Measurements from ENCODE around the gene KLHL1. TPM values are rescaled to one million over a fixed set of nuclear protein-coding genes. Genes with fewer than 3 reads are reported as not detected.

Gene KLHL1
- polyA plus RNA-seq, 1 donor, result 0.57 TPM

DNA sequence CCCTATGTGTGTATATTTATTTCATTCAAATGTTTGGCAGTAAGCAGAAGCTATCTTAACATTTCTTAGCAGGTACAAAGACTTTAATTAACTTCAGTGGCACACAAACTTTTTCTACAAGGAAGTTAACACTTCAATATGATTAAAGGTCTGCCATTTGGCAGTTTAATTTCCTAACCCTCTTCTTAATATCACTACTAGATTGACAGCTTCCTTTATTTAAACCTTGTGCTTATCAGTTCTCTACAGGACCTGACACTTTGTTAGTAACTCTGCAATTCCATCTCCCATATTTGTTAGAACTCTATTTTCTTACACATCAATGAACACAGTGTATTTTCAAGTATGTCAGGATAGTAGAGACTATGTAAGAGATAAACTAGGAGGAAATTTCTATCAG is 153.0 kb downstream of the KLHL1 start:
- Histone ChIP-seq H3K36me3 (ENCODE audit: control insufficient read depth, insufficient read depth, low read length) (no peaks in the 10 kb centered on the region), H3K9me3 (ENCODE audit: control insufficient read depth, low read depth, low read length) (no peaks in the 10 kb centered on the region), H3K27me3 (ENCODE audit: control insufficient read depth, insufficient read depth, low read length) (no peaks in the 10 kb centered on the region), H3K27ac (ENCODE audit: low read length) (no peak overlapping the region), H3K4me1 (ENCODE audit: control insufficient read depth, insufficient read depth, low read length) (peaks cover 5% of the 10 kb centered on the region), H3K4me3 (ENCODE audit: low read length) (no peak overlapping the region)
- no peak for DNase-seq

DNA sequence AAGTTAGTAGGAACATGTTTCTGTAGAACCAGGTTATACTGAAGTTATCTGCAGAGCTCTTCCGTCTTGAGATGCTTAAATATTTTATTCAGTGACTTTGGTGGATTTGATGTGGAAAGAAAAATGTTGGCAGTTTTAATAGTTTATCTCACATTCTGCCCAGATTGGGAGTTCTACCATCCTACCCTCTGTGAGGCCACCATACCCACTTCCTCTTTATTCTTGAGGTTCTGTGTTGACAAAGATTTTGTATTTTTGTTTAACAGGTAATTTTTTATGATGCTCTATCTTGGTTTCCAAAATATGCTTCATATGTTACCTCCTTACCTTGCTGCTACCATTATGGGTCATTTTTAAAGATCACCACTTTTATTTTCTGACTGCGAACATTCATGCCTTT is 156.8 kb downstream of the KLHL1 start:
- no peaks in the 10 kb centered on the region for H3K36me3 ChIP-seq (ENCODE audit: control insufficient read depth, insufficient read depth, low read length)
- H3K4me1 ChIP-seq (ENCODE audit: control insufficient read depth, insufficient read depth, low read length), result no peaks in the 10 kb centered on the region
- WGBS (ENCODE audit: insufficient coverage, low lambda C conversion rate), result 100% methylated on average over 1 of the region's 2 CpGs
- H3K27ac ChIP-seq (ENCODE audit: low read length), result no peak overlapping the region
- no peak overlapping the region for H3K4me3 ChIP-seq (ENCODE audit: low read length)
- DNase-seq, result no peak
- H3K27me3 ChIP-seq (ENCODE audit: control insufficient read depth, insufficient read depth, low read length), result no peaks in the 10 kb centered on the region
- no peaks in the 10 kb centered on the region for H3K9me3 ChIP-seq (ENCODE audit: control insufficient read depth, low read depth, low read length)

DNA sequence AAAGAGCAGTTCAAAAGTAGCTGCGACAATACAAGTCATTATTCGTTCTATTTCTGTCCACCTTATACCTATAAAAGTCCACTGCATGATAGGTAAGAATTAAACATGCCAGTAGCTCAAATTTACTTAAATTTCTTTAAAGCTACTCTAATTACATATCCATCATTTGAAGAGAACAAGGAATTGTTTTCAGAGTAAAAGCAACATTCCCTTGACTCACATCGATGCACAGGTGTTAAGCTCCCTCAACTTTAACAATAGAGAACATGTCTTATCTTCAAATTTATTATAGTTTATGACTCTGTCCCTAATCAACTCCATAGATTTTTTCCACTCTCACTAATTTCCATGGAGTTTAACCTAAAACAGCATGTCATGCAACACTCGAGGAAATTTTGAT is 158.1 kb downstream of the KLHL1 start:
- 39% methylated on average over 2 of the region's 4 CpGs for WGBS (ENCODE audit: insufficient coverage, low lambda C conversion rate)
- H3K27me3 ChIP-seq (ENCODE audit: control insufficient read depth, insufficient read depth, low read length), result no peaks in the 10 kb centered on the region
- no peaks in the 10 kb centered on the region for H3K4me1 ChIP-seq (ENCODE audit: control insufficient read depth, insufficient read depth, low read length)
- no peaks in the 10 kb centered on the region for H3K9me3 ChIP-seq (ENCODE audit: control insufficient read depth, low read depth, low read length)
- no peaks in the 10 kb centered on the region for H3K36me3 ChIP-seq (ENCODE audit: control insufficient read depth, insufficient read depth, low read length)
- no peak for DNase-seq
- H3K4me3 ChIP-seq (ENCODE audit: low read length), result no peak overlapping the region
- no peak overlapping the region for H3K27ac ChIP-seq (ENCODE audit: low read length)

DNA sequence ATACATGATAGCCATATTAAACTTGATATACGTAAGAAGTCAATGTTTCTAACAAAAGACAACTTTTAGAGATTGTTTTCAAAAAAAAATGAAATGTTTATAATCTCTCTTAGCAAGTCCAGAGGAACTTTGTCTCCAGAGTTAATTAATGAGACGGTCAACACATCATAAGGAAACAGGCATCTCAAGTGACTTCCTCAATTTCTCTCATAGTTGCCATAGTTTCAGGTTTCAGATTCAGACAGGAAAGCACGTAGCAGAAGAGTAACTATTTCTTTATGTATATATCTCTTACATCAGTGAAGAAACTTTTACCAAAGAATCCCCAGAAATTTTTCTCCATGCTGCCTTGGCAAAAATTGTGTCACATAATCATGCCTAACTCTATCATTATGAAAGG is 160.2 kb downstream of the KLHL1 start:
- Histone ChIP-seq H3K27ac (ENCODE audit: low read length) (no peak overlapping the region), H3K9me3 (ENCODE audit: control insufficient read depth, low read depth, low read length) (no peaks in the 10 kb centered on the region), H3K4me3 (ENCODE audit: low read length) (no peak overlapping the region), H3K4me1 (ENCODE audit: control insufficient read depth, insufficient read depth, low read length) (no peaks in the 10 kb centered on the region), H3K36me3 (ENCODE audit: control insufficient read depth, insufficient read depth, low read length) (no peaks in the 10 kb centered on the region), H3K27me3 (ENCODE audit: control insufficient read depth, insufficient read depth, low read length) (no peaks in the 10 kb centered on the region)
- WGBS (ENCODE audit: insufficient coverage, low lambda C conversion rate), result 83% methylated on average over 1 of the region's 3 CpGs
- DNase-seq, result no peak

DNA sequence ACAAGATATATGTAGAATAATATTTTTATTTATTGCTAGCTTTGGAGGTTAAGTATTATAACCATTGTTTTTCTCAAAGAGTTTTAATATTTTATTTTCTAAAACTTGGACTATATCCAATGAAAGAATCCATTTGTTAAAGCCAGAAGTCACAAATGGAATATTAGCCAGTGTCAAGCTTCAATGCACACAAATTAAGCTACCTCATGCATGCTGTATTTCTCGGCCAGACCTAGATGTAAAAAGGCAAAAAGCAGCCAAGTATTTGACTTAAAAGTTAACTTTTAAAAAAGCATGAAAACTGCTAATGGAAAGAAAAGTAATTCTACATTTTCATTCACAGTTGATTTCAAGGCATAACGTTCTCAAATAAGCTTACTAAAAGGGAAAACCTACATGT is 160.7 kb downstream of the KLHL1 start:
- Histone ChIP-seq H3K4me3 (ENCODE audit: low read length) (no peak overlapping the region), H3K4me1 (ENCODE audit: control insufficient read depth, insufficient read depth, low read length) (no peaks in the 10 kb centered on the region), H3K27me3 (ENCODE audit: control insufficient read depth, insufficient read depth, low read length) (no peaks in the 10 kb centered on the region), H3K9me3 (ENCODE audit: control insufficient read depth, low read depth, low read length) (no peaks in the 10 kb centered on the region), H3K27ac (ENCODE audit: low read length) (no peak overlapping the region), H3K36me3 (ENCODE audit: control insufficient read depth, insufficient read depth, low read length) (no peaks in the 10 kb centered on the region)
- no CpG with 5 or more reads among the region's 2 CpGs for WGBS (ENCODE audit: insufficient coverage, low lambda C conversion rate)
- no peak for DNase-seq

DNA sequence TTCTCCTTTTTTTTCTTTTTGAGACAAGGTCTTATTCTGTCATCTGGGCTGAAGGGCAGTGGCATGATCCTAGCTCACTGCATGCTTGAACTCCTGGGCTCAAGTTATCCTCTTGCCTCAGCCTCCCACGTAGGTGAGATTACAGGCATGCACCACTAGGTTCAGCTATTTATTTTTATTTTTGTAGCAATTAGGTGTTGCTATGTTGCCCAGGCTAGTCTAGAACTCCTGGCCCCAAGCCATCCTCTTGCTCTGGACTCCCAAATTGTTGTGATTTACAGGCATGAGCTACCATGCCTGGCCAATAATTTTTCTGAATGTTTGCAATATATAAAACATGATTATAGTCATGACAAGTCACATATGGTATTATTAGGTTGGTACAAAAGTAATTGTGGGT is 161.7 kb downstream of the KLHL1 start:
- Histone ChIP-seq H3K9me3 (ENCODE audit: control insufficient read depth, low read depth, low read length) (no peaks in the 10 kb centered on the region), H3K27ac (ENCODE audit: low read length) (no peak overlapping the region), H3K4me1 (ENCODE audit: control insufficient read depth, insufficient read depth, low read length) (no peaks in the 10 kb centered on the region), H3K4me3 (ENCODE audit: low read length) (no peak overlapping the region), H3K27me3 (ENCODE audit: control insufficient read depth, insufficient read depth, low read length) (no peaks in the 10 kb centered on the region), H3K36me3 (ENCODE audit: control insufficient read depth, insufficient read depth, low read length) (no peaks in the 10 kb centered on the region)
- no peak for DNase-seq
- no CpG with 5 or more reads among the region's 1 CpG for WGBS (ENCODE audit: insufficient coverage, low lambda C conversion rate)

DNA sequence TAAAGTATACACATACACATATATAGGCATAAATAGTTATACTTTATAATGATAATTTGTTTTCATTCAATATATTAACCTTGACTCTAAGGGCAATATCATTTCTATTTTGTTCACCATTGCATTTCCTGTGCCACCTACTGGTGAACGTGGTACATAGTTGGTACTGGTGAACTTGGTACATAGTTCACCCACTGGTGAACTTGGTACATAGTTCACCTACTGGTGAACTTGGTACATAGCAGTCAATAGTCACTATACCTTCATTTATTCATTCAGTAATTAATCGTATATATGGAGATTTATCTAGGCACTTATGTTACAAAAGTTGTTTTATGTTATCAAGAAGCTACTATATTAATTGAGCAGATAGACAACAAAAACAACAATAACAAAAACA is 173.2 kb downstream of the KLHL1 start:
- no peaks in the 10 kb centered on the region for H3K4me1 ChIP-seq (ENCODE audit: control insufficient read depth, insufficient read depth, low read length)
- H3K9me3 ChIP-seq (ENCODE audit: control insufficient read depth, low read depth, low read length), result no peaks in the 10 kb centered on the region
- H3K4me3 ChIP-seq (ENCODE audit: low read length), result no peak overlapping the region
- no peak overlapping the region for H3K27ac ChIP-seq (ENCODE audit: low read length)
- 100% methylated on average over 1 of the region's 2 CpGs for WGBS (ENCODE audit: insufficient coverage, low lambda C conversion rate)
- no peaks in the 10 kb centered on the region for H3K36me3 ChIP-seq (ENCODE audit: control insufficient read depth, insufficient read depth, low read length)
- H3K27me3 ChIP-seq (ENCODE audit: control insufficient read depth, insufficient read depth, low read length), result no peaks in the 10 kb centered on the region
- DNase-seq, result no peak

DNA sequence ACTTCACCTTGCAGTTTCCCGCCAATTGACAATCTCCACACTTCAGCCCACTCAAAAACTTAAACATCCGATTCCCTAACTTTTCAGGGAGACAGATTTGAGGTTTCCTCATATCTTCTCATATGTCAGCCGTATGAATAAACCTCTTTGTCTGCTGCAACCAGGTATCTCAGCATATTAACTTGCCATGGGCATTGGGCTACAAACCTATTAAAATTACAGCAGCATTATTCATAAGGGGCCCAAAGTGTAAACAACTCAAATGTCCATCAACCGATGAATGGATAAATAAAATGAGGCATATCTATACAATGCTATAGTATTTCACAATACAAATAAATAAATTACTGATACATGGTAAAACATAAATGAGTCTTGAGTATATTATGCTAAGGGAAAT is 180.0 kb downstream of the KLHL1 start:
- no peaks in the 10 kb centered on the region for H3K27me3 ChIP-seq (ENCODE audit: control insufficient read depth, insufficient read depth, low read length)
- no peak for DNase-seq
- no peaks in the 10 kb centered on the region for H3K36me3 ChIP-seq (ENCODE audit: control insufficient read depth, insufficient read depth, low read length)
- H3K9me3 ChIP-seq (ENCODE audit: control insufficient read depth, low read depth, low read length), result peaks cover 6% of the 10 kb centered on the region
- no peak overlapping the region for H3K4me3 ChIP-seq (ENCODE audit: low read length)
- no peaks in the 10 kb centered on the region for H3K4me1 ChIP-seq (ENCODE audit: control insufficient read depth, insufficient read depth, low read length)
- no peak overlapping the region for H3K27ac ChIP-seq (ENCODE audit: low read length)
- WGBS (ENCODE audit: insufficient coverage, low lambda C conversion rate), result 92% methylated on average over 2 of the region's 4 CpGs

DNA sequence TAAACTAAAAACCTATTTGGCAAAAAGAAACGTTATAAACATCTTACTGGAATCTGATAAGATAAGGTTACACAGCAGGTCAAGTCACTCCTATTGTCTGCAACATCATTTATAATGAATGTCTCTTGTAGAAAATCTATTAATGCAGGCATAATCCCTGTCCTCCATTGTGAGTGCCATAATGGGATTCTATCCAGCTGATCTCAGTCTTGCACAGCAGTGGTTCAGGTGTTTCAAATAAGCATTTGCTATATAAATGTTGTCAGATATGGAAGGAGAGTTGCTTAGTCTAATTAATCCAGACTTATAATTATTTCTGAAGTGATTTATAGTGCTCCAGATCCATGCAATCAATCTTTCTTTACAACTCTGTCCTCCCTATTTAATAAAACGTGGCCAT is 187.1 kb downstream of the KLHL1 start:
- Histone ChIP-seq H3K4me1 (ENCODE audit: control insufficient read depth, insufficient read depth, low read length) (no peaks in the 10 kb centered on the region), H3K4me3 (ENCODE audit: low read length) (no peak overlapping the region), H3K27me3 (ENCODE audit: control insufficient read depth, insufficient read depth, low read length) (no peaks in the 10 kb centered on the region), H3K27ac (ENCODE audit: low read length) (no peak overlapping the region), H3K9me3 (ENCODE audit: control insufficient read depth, low read depth, low read length) (peaks cover 6% of the 10 kb centered on the region), H3K36me3 (ENCODE audit: control insufficient read depth, insufficient read depth, low read length) (no peaks in the 10 kb centered on the region)
- WGBS (ENCODE audit: insufficient coverage, low lambda C conversion rate), result 75% methylated on average over 1 of the region's 2 CpGs
- DNase-seq, result no peak

DNA sequence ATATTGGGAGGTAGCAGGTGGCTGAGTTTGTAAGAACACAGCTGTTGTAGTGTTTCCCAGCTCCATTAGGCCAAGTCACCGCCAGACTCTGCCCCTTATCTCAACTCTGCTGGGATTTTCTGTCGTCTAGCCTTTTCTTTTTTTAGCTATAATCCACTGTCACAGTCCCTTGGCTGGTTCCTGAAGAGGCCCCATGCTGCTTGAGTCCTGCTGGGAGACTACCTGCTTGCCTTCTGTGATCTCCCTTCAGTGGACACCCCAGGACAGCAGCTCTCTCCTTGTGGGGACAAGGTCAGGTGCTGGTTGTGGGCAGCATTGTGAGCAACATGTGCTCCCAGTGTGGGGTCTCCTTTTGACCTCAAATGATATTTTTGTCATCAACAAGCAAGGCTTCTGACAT is 195.6 kb downstream of the KLHL1 start:
- no peak overlapping the region for H3K4me3 ChIP-seq (ENCODE audit: low read length)
- DNase-seq, result no peak
- no peaks in the 10 kb centered on the region for H3K9me3 ChIP-seq (ENCODE audit: control insufficient read depth, low read depth, low read length)
- H3K27me3 ChIP-seq (ENCODE audit: control insufficient read depth, insufficient read depth, low read length), result no peaks in the 10 kb centered on the region
- no peak overlapping the region for H3K27ac ChIP-seq (ENCODE audit: low read length)
- no CpG with 5 or more reads among the region's 2 CpGs for WGBS (ENCODE audit: insufficient coverage, low lambda C conversion rate)
- H3K4me1 ChIP-seq (ENCODE audit: control insufficient read depth, insufficient read depth, low read length), result no peaks in the 10 kb centered on the region
- H3K36me3 ChIP-seq (ENCODE audit: control insufficient read depth, insufficient read depth, low read length), result no peaks in the 10 kb centered on the region

DNA sequence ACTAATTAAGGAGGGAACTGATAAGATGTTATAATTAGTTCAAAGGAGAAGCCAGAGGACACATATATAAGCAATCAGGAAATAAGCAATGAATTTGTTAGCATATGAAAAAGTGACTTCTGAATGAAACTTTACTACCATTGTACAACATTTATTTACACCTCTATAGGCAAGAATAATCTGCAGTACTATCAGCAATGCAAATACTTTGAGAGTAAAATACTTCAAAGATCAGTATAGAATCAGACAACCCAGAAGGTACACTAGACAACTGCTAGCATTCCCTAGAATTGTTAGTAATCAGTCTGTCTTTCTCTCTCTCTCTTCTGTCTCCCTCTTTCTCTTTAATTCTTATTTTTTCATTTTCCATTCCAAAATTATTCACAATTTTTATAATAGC is 197.5 kb downstream of the KLHL1 start:
- Histone ChIP-seq H3K27ac (ENCODE audit: low read length) (no peak overlapping the region), H3K36me3 (ENCODE audit: control insufficient read depth, insufficient read depth, low read length) (no peaks in the 10 kb centered on the region), H3K9me3 (ENCODE audit: control insufficient read depth, low read depth, low read length) (no peaks in the 10 kb centered on the region), H3K27me3 (ENCODE audit: control insufficient read depth, insufficient read depth, low read length) (no peaks in the 10 kb centered on the region), H3K4me3 (ENCODE audit: low read length) (no peak overlapping the region), H3K4me1 (ENCODE audit: control insufficient read depth, insufficient read depth, low read length) (no peaks in the 10 kb centered on the region)
- DNase-seq, result peak in 1 of 2 donors; percentile 34

DNA sequence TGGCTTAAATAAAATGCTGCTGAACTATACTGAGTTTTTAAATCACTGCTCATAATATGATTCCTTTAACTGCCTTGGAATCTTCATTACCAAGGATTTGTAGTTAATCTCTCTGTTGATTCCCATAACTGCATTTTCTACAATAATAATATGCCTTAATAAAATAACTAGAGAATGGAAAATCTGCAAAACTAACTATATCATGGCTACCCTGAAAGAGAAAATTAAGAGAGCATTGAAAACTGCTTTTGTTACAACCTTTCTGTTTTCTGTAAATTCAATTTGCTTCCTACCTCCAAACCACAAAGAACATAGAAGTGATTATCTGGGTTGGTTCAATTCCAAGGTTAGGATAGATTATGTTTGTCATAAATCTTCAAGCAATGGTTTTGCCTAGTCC is 203.5 kb downstream of the KLHL1 start:
- Histone ChIP-seq H3K27ac (ENCODE audit: low read length) (no peak overlapping the region), H3K4me1 (ENCODE audit: control insufficient read depth, insufficient read depth, low read length) (no peaks in the 10 kb centered on the region), H3K27me3 (ENCODE audit: control insufficient read depth, insufficient read depth, low read length) (no peaks in the 10 kb centered on the region), H3K36me3 (ENCODE audit: control insufficient read depth, insufficient read depth, low read length) (no peaks in the 10 kb centered on the region), H3K4me3 (ENCODE audit: low read length) (no peak overlapping the region), H3K9me3 (ENCODE audit: control insufficient read depth, low read depth, low read length) (no peaks in the 10 kb centered on the region)
- no peak for DNase-seq
